ENCODE data around the gene PRRG1.
"Not testable (repeated sequence)": the region's sequence is repeated elsewhere in the genome, so short reads cannot be mapped to it uniquely, and the experiment has no call there.

Gene PRRG1

DNA sequence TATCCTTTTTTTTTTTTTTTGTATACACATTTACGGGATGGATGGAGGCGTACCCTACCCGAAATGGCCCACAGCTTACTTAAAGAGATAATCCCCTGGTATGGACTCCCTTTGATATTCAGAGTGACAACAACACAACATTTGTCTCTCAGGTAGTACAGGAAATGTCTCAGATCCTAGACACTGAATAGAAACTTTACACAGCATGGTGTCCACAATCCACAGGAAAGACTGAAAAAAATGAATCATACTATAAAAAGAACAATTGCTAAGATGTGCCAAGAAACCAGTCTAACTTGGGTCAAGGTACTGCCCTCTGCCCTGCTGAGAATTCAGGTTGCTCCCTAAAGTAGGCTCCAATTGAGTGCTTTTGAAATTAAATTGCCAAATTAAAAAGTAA is 121.5 kb downstream of the PRRG1 start:
- no peak for DNase-seq (ENCODE audit: low read depth, low spot score)

DNA sequence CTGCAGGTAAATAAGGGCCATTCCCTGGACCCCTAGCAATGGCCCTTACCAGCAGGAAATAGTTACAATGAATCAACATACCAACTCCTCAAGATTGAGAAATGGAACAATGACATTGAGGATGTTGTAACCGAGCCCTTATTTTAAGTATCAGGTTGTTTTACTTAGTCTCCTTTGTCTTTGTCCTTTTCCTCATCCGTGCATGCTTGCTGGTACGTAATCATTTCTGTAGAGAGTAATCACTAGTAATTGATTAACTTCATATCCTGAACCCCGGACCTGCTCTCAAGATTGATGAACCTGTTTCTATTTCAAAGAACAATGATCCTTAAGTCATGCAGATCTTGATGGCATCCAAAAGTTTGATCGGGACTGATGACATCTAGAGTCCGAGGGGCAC is 123.7 kb downstream of the PRRG1 start:
- DNase-seq (ENCODE audit: low read depth, low spot score), result no peak

DNA sequence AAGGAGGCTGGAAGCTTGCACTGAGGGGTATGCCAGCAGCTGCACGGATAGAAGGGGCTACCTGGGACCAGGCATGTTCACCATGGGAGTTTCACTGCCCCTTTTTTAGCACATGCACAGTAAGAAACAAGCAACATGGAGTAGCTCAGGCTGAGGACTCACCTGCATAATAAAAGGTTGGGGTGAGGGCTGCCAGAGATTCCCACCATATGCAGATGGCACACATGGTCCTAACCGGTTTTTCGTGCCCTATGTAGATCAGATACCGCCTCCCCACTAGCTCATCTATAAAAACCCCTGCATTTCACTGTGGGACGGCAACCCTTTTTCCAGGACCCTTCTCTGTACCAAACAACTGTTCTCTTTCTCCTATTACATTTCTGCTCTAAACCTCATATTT is 125.3 kb downstream of the PRRG1 start:
- no peak for DNase-seq (ENCODE audit: low read depth, low spot score)

DNA sequence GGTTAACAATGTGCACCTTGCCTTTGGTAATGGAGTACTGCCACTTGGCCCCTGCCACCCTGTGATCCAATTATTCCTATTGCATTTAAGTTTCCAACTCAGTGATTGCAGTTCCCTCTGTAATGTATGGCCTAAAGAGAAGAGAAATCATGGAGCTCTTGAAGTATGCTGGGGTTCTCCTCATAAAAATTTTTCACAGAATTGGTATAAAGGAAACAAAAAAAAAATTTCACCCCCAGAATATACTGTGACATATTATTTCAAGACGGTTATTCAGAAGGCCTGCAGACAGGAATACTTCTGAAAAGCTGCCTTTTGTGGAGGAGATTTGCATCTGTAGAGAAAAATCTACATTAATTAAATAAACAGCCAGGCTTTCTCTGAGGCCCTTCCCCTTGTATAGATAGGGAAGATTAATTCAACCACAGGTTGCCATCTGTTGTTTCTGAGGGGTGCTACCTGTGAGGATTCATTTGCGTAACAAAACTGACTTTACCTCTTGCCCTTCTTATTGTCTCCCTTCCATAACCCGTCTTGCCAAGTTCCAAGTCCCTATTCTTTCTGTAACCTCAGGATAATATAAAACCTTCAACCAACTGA is 127.5 kb downstream of the PRRG1 start:
- no peak for DNase-seq (ENCODE audit: low read depth, low spot score)

DNA sequence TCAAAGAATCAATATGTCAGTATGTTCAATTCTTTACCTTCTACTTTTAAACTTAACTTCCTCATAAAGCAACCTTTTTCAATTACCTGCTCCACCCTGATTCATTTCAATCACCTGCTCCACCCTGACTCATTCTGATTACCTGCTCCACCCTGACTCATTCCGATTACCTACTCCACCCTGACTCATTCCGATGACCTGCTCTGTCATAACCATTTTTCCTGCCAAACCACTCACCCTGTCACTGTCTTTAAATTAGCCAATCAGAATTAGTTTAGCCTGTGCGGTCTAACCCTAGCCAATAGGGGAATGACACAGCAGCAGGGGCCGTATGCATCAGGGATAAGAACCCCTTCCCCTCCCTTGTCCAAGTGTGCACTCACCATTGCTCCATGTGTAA is 135.2 kb downstream of the PRRG1 start:
- not testable (repeated sequence) for DNase-seq (ENCODE audit: low read depth, low spot score)

DNA sequence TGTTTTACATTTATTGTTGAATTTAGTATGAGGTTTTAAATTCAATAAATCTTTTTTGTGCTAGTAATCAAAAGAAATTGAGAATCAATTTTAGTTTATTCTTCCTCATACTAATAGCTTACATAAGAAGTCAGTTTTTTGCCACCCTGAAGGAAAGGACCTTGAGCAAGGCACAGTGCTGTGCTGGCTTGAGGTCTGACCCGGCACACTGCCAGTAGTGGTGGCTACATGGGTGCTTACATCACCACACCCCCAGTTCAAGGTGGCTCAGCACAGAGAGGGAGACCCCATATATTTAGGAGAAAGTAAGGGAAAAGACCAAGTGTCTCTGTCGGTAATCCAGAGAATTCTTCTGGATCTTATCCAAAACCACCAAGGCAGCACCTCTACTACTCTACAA is 136.3 kb downstream of the PRRG1 start:
- no peak for DNase-seq (ENCODE audit: low read depth, low spot score)

DNA sequence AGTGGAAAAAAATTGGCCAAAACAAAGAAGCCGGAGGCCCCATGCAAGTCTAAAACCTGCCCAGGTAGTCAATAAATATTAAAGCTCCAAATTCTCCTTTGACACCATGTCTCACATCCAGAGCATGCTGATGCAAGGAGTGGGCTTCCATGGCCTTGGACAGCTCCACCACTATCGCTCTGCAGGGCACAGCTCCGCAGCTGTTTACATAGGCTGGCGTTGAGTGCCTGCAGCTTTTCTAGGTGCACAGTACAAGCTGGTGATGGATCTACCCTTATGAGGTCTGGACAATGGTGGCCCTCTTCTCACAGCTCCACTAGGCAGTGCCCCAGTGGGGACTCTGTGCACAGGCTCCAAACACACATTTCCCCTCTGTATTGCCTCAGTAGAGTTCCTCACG is 138.1 kb downstream of the PRRG1 start:
- DNase-seq (ENCODE audit: low read depth, low spot score), result no peak

DNA sequence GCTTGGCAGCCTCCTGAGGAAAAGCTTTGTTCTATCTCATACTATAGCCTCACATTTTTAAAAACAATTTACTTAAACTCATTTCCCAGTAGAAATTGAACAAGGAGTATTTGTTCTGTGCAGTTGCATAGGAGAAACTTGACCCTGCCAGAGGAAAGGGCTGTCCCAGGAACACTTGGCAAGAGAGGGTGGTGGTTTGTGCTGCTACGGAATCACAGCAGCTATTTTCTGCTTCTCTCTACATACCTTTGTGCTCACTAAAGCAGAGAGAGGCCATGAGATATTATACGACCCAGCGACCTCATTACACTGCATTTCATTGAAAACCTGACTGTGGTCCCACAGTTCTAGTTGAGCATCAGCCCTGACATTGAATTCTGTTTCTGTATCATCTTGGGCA is 139.2 kb downstream of the PRRG1 start:
- DNase-seq (ENCODE audit: low read depth, low spot score), result no peak

DNA sequence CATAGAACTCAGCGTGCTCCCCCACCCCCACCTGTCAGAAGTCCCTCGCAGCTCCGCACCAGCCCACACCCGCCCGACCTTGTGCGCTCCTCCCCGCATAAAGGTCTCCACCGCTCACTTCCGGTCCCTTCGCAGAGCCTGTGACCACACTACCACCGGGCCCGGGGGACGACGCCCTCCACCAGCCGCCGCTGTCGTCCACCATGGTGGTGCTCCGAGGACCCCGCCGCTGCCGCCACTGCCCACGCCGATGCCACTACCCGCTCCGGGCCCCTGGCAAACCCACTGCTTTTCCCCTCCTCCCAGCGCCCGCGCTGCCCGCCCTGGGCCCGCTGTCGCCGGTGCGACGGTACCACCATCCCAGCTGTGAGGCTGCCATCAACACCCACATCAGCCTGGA is 142.5 kb downstream of the PRRG1 start:
- no peak for DNase-seq (ENCODE audit: low read depth, low spot score)

DNA sequence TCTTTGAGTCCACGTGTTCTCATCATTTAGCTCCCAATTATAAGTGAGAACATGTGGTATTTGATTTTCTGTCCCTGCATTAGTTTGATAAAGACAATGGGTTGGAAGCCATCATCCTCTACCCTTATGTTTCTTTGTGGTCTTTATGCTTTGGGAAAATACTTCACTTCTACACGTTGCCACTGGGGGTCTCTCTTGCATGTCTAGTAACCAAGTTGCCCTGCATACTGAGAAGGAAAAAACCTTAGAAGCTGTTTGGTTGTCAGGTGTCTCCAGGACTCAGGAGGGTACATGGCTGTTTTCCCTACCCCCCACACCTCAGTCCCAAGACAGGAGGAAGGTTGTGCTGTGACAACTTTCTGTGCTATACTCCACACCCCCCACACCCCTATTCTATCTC is 146.6 kb downstream of the PRRG1 start:
- peak; percentile 8 for DNase-seq (ENCODE audit: low read depth, low spot score)

DNA sequence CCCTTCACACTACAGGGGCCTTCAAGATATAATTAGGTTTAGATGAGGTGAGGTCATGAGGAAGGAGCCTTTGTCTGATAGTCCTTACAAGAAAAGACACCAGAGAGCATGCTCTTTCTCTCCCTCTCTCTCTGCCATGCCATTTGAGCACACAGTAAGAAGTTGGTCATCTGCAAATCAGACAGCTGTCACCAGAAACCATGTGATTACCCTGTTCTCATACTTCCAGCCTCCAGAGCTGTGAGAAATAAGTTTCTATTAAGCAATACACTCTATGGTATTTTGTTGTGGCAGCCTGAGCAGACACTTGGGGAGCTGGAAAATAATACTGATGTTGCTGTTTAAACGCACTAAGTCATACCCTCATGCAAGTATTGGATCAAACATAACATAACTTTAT is 148.0 kb downstream of the PRRG1 start:
- not testable (repeated sequence) for DNase-seq (ENCODE audit: low read depth, low spot score)

DNA sequence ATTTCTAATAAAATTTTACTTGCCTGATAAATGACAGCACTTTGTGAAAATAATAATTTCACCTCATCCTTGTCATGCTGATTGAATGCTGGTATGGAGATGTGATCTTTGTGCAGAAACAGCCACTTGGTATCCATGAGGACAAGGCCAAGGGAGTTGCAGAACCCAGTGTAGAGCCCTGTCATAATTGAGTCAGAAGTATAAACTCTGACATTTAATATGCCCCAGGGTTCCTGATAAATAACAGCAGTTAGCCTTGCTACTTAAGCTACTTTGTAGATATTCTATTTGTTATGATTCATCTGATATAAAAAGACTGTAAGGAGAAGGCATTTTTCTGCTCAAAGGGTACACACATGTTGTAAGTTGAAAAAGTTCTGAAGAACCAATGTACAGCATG is 149.2 kb downstream of the PRRG1 start:
- not testable (repeated sequence) for DNase-seq (ENCODE audit: low read depth, low spot score)

DNA sequence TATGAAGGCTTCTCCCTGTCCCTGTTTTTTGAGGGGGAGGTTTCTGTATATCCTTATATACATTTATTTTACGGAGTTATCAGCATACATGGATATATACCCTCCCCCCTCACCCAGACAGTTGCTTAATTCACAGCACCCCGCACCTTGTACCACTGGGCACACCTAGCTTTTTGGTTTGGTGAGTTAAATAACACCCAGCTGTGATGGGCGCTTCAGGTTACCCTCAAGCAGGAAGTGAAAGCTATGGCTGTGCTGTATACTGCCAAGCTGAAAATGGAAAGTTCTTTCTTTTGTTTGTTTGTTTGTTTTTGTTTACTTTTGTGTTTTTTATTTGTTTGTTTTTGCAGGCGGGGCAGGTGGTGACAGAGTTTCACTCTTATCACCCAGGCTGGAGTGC is 150.5 kb downstream of the PRRG1 start:
- DNase-seq (ENCODE audit: low read depth, low spot score), result not testable (repeated sequence)

DNA sequence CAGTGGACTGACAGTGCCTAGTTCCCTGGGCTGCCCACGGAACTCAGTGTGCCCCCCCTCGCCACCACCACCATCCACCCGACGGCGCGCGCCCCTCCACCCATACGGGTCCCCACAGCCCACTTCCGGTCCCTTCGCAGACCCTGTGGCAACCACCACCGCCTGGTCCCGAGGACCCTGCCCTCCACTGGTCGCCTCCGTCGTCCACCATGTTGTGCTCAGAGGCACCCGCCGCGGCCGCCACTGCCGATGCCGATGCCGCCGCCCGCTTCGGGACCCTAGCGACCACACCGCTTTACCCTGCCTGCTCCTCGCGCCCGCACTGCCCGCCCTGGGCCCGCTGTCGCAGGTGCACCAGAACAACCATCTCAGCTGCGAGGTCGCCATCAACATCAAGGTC is 155.8 kb downstream of the PRRG1 start:
- DNase-seq (ENCODE audit: low read depth, low spot score), result no peak

All from astrocyte of the hippocampus (primary cell).